Ramos (cell line): ENCODE results near the gene GLO1.

Experiments
- in situ Hi-C: fragments of 300-500 bp; cut with MboI; formaldehyde crosslinking; loops from one replicate; pipeline ENCODE4 v1.14.3; 2022; ENCODE audit warnings: low sequenced_read_pairs; ENCODE audit not compliant: unreplicated experiment

GLO1 gene

DNA sequence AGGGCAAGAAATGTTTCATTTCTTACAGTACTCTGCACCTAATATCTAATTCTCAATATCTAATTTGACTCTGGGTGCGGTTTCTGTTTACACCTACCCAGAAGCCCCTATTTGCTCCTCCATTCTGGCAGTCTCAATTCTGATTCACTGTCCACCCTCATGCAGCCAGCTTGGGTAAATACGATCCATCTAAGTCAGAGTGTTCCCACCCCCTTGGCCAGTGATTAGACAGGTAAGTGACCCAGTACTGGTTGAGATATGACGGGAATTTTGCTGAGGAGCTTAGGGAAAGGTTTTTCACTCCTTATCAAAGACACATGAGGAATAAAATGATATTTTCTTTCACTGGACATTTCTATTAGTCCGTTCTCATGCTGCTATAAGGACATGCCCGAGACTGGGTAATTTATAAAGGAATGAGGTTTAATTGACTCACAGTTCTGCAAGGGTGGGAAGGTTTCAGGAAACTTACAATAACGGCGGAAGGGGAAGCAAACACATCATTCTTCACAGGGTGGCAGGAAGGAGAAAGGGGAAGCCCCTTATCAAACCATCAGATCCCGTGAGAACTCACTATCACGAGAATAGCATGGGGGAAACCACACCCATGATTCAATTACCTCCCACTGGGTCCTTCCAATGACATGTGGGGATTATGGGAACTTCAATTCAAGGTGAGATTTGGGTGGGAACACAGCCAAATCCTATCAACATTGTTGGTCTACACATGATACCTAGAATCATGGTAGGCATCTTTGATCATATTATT lies 29.4 kb downstream of the GLO1 start:
- in situ Hi-C loops, result no loop called here

DNA sequence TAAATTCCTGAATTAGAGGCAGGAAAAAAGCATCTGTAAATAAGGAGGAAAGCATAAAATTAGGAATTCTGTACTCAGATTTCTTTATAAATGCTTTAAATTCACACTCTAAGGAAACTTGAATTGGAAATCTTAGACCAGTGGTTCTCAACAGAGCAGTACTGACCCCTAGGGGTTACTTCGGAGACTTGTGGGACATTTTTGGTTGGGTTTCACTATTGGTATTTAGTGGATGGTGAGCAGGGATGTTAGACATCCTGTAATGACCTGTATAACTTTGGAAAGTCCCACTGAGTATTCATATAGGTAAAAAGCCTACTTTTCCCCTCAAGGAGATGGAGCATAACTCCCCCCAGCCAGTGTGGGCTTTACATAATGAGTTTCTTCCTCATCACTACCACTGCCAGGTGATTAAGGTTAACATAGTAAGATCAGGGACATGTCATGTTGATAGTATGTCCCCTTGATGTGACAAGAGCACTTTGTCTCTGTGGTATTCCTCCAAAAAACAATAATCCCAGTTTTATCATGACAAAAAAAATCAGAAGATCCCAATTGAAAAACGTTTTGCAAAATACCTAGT lies 31.0 kb downstream of the GLO1 start:
- in situ Hi-C loops, result no loop called here

DNA sequence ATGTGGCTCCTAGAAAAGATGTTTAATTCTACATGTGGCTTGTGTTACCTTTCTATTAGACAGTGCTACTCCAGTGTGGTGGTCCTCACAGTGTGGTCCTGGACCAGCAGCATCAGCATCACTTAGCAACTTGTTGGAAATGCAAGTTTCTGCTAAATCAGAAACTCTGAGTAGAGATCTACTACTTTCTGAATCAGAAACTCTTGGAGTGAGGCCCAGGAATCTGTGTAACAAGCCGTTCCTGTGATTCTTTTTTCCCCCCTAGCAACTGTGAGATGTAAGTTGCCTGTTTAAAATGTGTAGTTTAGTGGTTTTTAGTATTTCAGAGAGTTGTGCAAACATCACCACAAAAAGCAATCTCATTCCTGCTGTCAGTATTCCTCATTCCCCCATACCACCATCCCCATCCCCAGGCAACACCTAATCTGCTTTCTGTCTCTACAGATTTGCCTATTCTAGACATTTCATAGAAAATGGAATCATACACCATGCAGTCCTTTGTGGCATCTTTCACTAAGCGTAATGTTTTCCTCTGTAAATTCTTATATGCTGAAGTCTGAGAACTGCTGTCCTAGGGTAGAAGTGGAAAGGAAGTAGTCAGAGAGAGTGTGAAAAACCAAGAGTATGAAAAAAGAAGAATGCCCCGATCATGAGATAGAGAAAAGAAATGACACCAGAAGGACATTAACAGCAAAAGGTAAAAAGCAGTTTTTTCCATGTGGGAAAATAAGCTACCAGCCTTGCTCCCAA lies 44.4 kb downstream of the GLO1 start:
- in situ Hi-C loops, result no loop called here

DNA sequence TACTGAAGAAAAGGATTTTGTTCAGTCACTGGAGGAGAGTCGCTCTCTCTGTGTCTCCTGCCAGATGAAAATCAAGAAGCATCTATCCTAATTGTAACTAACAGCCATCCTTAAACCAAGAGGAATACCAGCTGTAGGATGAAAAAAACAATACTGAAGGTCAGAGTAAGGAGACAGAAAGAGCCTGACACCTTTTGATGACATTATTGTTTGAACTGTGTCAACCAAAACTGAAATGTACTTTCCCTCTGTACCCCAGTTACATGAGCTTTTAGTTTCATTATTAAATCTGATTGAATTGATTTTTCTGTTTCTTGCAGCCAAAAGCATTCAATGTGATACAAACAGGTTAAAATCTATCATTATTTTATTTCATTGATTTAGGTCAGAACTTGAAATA lies 46.0 kb downstream of the GLO1 start:
- in situ Hi-C loops, result no loop called here

DNA sequence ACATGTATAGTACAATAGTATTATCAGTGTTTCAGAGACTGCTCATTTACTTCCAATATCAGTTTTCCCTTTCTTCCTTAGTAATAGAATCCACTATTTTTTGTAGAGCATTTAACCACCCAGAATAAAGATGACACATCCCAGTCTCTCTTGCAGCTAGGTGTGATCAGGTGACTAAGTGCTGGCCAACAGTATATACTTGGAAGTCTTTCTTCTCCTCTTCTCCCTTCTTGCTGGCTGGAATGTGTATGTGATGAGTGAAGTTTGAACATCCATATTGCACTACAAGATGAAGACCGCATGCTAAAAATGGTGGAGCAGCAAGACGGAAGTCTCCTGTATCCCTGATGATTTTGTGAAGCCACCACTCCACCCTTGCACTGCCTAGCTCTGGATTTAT lies 48.7 kb downstream of the GLO1 start:
- in situ Hi-C loops, result no loop called here

DNA sequence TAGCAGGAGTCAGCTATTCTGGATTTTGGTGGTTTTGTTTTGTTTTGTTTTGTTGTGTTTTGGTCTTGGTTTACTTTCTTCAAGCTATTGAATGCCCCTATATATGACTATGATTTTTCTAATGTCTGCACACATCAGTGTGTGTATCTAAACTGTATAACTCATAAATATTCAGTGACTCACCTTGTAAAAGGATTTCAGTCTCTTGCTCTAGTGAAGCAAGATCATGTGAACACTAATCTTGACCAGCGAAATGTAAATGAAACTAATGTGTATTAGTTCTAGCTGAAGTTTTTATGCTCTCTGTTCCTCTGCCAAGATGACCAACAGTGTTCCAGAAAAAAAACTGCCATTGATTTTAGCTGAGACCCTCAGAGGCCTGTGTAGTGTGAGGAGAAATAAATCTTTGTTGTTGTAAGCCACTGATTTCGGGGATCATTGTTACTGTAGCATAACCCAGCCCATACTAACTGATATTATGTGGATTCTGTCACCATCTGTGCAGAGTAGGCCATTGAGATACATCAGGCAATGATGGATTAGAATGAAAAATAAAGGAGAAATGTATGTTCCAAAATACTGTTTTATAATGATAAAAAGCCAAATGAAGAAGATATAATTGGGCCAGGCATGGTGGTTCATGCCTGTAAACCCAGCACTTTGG lies 51.7 kb downstream of the GLO1 start:
- in situ Hi-C loops, result no loop called here

DNA sequence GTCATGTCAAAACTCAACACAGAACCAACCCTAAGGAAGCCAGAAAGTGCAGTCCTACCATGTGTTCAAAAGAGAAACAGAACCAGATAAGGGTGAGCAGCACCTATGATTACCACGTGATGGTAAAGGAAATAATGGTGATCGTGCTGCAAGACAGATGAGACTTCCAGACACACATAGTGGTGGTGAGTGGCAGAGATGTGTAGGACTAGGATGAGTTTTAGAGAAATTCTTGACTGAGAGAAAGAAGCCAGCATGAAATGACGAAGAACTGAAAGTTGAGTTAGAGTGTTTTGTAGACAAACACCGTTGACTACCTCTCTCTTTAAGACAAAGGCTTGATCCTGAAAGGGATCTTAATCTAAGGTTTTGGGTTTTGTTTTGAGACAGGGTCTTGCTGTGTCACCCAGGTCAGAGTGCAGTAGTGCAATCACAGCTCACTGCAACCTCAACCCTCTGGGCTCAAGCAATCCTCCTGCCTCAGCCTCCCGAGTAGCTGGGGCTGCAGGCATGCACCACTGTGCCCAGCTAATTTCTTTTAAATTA lies 52.7 kb downstream of the GLO1 start:
- in situ Hi-C loops, result no loop called here

DNA sequence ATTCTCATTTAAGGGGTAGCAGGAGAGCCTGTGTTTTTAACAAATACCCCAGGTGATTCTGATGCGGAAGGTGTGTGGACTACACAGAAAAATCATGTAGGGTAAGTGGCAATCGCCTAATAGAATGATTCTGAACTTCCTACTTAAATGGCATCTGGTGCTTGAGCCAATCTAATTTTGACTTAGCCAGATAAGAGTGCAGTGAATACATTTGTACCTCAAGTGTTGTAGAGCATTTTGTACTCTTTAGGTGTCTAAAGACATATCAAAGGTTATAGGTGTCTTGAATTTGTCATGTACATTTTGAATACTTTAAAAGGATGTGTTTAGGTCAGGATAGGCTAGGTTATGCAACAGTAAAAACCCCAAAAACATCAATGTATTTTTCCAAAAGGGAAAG lies 53.2 kb downstream of the GLO1 start:
- in situ Hi-C loops, result no loop called here

DNA sequence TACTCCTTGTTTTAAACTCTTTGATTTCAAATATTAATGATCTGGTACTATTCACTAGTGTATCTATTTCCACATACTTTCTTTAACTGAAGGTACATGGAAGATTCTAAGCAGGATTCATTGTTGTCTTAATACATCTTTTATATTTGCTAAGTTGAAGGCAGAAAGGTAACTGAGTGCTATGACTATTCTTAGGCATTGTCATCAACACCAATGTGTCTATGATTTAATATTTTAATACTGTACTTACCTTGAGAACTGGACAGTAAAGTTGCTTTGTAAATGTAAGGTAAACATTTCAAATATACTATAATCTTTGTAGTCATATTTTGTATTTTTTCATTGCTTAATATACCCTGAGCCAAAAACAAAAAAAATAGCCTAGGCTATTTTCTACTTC lies 54.3 kb downstream of the GLO1 start:
- in situ Hi-C loops, result no loop called here

DNA sequence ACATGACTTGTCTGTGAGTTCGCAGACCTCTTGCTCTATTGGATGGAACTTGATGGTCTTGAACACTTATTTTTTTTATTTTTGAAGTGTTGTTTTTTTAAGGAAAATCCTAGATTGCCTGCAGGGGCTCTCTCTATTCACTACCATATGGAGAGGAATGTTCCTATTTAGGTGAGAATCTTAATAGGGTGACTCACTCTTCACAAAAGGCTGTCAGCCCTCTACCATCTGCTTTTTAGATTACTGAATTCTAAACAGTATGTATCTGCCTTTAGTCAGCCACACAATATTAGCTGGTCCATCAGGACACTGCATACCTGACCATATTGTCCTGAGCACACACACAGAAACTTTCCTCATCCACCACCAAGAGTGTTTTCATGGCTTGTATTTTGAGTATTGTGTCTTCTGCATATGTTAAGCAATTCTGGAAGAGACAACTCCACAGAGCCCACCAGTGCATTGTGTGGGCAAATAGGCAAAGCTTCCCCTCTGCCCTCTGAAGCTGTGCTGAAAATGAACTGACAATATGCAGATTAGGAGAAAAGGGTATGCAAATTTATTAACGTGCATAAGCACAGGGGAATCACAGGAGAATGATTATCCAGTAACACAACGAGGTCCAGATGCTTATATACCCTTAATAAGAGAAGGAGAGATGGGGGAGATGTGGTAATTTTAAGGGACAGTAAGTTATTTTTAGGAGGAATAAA lies 56.6 kb downstream of the GLO1 start:
- in situ Hi-C loops, result no loop called here

DNA sequence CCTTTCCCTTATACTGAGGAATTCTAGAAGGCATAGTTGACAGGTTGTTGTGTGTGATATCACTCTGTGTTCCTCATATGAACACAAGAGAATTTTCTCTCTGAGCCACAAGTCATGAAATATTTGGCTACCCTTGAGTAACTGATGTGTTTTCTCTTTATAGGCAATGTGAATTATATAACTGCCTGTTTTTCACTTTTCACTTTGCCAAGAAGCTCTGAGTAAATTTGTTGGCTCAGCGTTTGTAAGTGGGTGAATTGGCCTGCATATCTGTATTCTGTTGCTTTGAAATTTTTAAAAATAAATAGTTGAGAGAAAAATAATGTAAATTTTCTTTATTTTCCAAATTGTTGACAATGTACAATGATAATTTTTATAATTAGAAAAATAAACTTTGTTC lies 58.0 kb downstream of the GLO1 start:
- in situ Hi-C loops, result no loop called here

DNA sequence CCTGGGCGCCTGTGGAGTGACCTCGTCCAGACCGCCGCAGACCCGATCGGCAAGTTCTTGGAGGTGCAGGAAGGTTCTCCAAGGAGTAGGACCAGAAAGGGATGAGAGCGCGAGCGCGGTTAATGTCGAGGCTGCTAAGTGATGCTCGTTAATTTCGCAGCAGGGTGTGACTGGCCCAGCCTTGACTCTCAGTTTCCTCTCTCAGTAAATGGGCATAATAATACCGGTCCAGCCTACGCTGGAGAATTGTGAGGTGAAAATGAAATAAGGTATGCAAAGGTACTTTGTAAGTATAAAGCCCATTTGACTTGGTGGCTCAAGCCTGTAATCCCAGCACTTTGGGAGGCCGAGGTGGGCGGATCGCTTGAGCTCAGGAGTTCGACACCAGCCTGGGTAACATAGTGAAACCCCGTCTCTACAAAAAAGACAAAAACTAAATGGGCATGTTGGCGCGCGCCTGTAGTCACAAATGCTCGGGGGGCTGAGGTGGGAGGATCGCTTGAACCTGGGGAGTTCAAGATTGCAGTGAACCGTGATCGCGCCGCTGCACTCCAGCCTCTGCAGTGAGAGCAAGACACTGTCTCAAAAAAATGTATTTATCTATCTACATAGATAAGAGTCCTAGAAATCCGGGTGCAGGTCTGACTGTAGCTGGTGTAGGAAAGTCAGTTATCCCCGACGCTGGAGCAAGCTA lies 62.6 kb downstream of the GLO1 start:
- in situ Hi-C loops, result no loop called here

DNA sequence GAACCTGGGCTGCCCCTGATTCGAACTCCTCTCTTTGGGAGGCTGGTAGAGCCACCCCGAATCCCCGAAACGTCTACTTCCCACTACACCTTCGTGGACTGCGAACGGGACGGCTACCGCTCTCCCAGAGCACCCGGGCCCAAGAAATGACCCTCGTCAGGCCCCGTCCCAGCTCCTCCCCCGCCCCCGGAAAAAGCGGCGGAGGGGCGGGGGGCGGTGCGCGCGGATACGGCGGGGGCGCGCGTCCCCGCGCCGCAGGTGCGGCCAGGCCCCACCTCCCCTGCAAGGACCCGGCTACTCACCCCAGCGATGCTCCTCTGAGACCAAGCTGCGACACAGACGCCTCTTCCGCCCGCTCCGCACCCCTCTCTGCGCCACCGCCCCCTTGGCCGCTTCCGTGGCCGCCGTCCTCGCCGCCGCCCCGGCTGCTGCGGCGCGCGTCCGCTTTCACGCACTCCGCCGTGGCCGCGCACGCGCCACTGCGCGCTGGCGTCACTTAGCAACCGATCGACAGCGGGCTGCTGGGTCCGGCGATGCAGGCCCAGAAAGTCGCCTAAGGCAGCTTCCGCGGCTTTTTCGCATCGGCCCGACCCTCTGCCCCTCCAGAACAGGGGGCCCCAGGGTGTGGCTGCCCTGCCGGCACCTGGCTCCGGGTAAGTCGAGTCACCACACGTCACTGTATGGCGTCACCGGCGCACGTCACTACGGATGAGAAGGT lies 63.3 kb downstream of the GLO1 start, which contains the start of gene BTBD9:
Gene BTBD9, minus strand, starts transcription at position 432 of the 718 bp plus-strand sequence.
- in situ Hi-C loops, result no loop called here

DNA sequence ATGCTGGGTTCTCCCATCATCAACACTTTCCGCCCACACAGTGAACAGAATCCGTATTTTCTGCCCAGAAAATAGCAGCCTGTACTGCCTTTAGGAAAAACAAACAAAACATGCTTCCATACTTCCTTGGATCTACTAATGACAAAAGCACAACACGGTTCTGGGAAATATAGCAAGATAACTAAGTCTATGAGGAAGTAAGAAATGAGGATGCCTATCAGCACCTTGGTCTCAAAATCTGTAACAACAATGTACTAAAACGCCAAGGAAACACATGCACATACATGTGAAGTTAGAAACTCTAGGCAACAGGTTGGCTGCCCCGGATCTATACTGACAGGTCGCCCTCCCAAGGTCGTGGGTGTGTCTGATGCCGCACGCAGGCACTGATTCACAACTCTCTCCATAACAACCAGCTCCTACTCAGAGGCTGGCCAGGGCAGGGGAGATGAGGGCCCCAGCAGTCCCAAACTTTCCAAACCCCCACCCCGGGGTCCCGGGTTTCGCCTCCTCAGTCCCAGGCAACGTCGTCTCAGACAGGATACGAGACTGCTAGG lies 63.9 kb downstream of the GLO1 start:
- in situ Hi-C loops, result no loop called here

DNA sequence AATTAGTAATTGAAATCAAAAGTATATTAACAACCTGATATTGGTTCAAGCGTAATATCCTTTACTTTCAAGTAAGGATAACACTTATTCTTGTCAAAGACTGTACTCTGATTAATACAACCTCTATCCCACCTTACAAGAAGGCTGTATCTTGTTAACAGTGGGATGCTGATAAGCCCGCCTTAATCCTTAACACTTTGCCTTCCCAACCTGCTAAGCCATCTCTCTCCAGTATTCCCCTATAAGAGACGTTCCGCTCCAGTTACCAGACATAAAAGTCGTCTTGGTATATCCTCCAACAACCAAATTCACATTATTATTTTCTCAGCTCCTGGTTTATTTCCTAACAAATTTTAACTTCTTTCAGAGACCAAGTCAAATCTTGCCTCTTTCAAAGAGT lies 65.2 kb downstream of the GLO1 start:
- in situ Hi-C loops, result no loop called here

DNA sequence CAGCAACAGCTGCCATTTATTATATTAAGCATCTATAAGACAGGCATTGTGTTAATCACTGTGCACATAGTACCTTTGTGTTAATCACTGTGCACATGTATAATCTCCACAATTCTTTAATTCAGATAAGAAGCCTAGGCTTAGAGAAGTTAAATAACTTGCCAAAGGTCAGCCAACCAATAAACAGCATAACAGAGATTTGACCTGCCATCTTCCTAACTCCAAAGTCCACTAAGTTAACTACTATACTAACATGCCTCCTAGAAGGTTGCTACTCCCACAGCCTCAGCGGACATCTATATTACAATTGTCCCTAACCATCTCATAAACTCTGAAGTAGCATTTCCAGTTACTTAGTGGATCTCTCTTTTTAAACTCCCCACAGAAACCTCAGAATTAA lies 66.9 kb downstream of the GLO1 start:
- in situ Hi-C loops, result no loop called here

DNA sequence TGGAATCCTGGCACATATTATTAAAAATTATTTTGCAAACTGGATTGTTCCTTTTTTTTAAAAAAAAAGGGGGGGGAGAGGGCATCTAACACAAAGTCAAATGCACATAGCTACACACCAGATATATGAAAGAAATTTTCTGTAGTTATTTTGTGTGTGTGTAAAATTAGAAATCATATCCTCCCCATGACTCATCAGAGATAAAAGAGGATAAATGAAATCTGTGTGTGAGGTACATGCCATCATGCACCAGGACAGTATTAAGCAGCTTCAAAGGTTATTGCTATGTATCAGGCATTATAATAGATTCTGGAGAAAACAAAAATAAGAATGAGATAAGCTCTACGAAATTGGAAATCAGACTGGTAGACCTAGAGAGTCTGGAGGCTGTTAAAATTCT lies 68.4 kb downstream of the GLO1 start:
- in situ Hi-C loops, result no loop called here

DNA sequence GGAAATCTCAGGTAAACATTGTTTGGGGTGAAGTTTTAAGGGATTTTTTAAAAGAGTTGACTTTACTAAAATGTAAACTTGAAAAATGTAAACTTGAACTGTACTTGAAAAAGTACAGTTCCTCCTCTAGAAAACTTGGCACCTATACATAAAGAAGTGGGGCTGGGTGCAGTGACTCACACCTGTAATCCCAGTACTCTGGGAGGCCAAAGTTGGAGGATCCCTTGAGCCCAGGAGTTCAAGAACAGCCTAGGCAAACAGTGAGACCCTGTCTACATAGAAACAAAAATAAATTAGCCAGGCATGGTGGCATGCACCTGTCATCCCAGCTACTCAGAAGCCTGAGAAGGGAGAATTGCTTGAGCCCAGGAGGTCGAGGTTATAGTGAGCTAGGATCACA lies 70.5 kb downstream of the GLO1 start:
- in situ Hi-C loops, result no loop called here
